ENCODE results near the gene CWF19L1.

GRCh38 chr10:100245484-100246220 lies 21.8 kb downstream of the CWF19L1 start:
- no peak for TF ChIP-seq CTCF (IDR thresholded peaks at IDR 0.05; ENCODE audit: poor library complexity, severe bottlenecking)
- TF ChIP-seq POLR2AphosphoS5 (IDR thresholded peaks at IDR 0.05) = no peak
